K562 (cell line): Measurements from ENCODE around the gene CNDP2. TPM values are rescaled to one million over a fixed set of nuclear protein-coding genes. Genes with fewer than 3 reads are reported as not detected.

ENCODE experiments used
- E2F1 ChIP-seq: sonication (generic); formaldehyde crosslinking; IDR thresholded peaks from 2 replicates; pipeline ENCODE4 v1.8.1; 2023; ENCODE audit warnings: mild to moderate bottlenecking, missing genetic modification reagents, moderate library complexity
- HNRNPL ChIP-seq: fragments of 200-400 bp; formaldehyde crosslinking; IDR thresholded peaks from 2 replicates; pipeline ENCODE4 v1.6.1; 2017; ENCODE audit warnings: low read depth, mild to moderate bottlenecking, low read length
- MBD1 ChIP-seq: fragments of 250-450 bp; sonication (Bioruptor Pico); IDR thresholded peaks from 2 replicates; pipeline ENCODE4 v1.8.0; 2022; ENCODE audit warnings: inconsistent platforms
- NR2C1 ChIP-seq, 2 experiments: fragments of 450-650 bp; IDR thresholded peaks; 2 replicates each; pipeline ENCODE4 v1.6.1; 2017; ENCODE audit warnings: mild to moderate bottlenecking in 2 of 2, antibody characterized with exemption in 1 of 2, inconsistent platforms in 1 of 2, missing compliant biosample characterization in 1 of 2, missing genetic modification characterization in 1 of 2
- PBX2 ChIP-seq, 2 experiments: IDR thresholded peaks in 1 of 2; conservative IDR thresholded peaks in 1 of 2; 2 replicates each; pipeline ENCODE4 v1.6.1; 2016; ENCODE audit warnings: low read depth in 2 of 2, mild to moderate bottlenecking in 1 of 2, missing compliant biosample characterization in 1 of 2, missing genetic modification characterization in 1 of 2, moderate library complexity in 1 of 2
- TSHZ1 ChIP-seq: fragments of 250-450 bp; sonication (Bioruptor Pico); IDR thresholded peaks from 2 replicates; pipeline ENCODE4 v1.4.0; 2020; ENCODE audit warnings: mild to moderate bottlenecking, moderate library complexity
- ZFP30 ChIP-seq: fragments of 250-450 bp; sonication (Bioruptor Pico); IDR thresholded peaks from 2 replicates; pipeline ENCODE4 v1.8.0; 2022; ENCODE audit warnings: moderate library complexity, mild to moderate bottlenecking, inconsistent platforms, borderline replicate concordance
- ZNF507 ChIP-seq: conservative IDR thresholded peaks from 2 replicates; pipeline ENCODE4 v1.6.1; 2017; ENCODE audit warnings: missing genetic modification characterization, missing compliant biosample characterization
- polyA plus RNA-seq, 8 experiments: library from polyadenylated mRNA; depleted of rRNA in 4 of 8; stranded (reverse) in 5 of 8; unstranded in 3 of 8; fragments of >200 nt; fragmentation: Nextera tagmentation in 2 of 8; fragmentation: Illumina TruSeq in 1 of 8; extraction: Ambion mirVana in 2 of 8; extraction: Trizol in 1 of 8; gene quantifications; 2 replicates each; pipeline versions ENCODE4 v1.2.1 to v1.2.3, GENCODE V29; 2011 to 2014; ENCODE audit warnings: inconsistent platforms in 1 of 8, missing spikeins in 1 of 8
- total RNA-seq, 7 experiments: library from RNA; depleted of rRNA in 6 of 7; stranded (reverse); fragments of >200 nt in 6 of 7; fragmentation: Illumina TruSeq in 2 of 7; extraction: Trizol in 2 of 7; gene quantifications; 2 replicates each; pipeline versions ENCODE4 v1.2.1 to v1.2.3, GENCODE V29; 2011 to 2021; ENCODE audit warnings: low replicate concordance in 1 of 7

CNDP2 gene
- total and polyA plus RNA-seq, 9 of the 15 experiments (the other 6 are each of a cell fraction or from before 2014, with no cell fraction given): 34.1 to 128 (median 53.8) TPM

- TF ChIP-seq MBD1 (no peak), ZFP30 (CRISPR knock-in tag) (no peak), HNRNPL (no peak), ZNF507 (tag) (no peak), E2F1 (CRISPR knock-in tag) (no peak), PBX2 (CRISPR knock-in tag; IDR thresholded peaks at IDR 0.05; ENCODE audit: low read depth) (no peak), PBX2 (tag; conservative IDR thresholded peaks at IDR 0.05; ENCODE audit: low read depth) (peak; percentile 49), TSHZ1 (CRISPR knock-in tag) (no peak), NR2C1 (IDR thresholded peaks at IDR 0.05) (no peak), NR2C1 (tag; IDR thresholded peaks at IDR 0.05) (no peak)
These were observed 75.9 kb downstream of the CNDP2 start (continued) for GRCh38 chr18:74571895-74572680.
